HG03521 (cell line): ENCODE results near the gene TTC3.

Experiments used
- ATAC-seq: cut with Tn5 transposase; IDR thresholded peaks from one replicate; pipeline ENCODE4 v1.9.1; 2021; ENCODE audit warnings: mild to moderate bottlenecking, moderate library complexity; ENCODE audit not compliant: unreplicated experiment

Gene TTC3

GRCh38 chr21:37061926-37062592, 11.0 kb upstream of the TTC3 start:
- no peak for ATAC-seq

DNA sequence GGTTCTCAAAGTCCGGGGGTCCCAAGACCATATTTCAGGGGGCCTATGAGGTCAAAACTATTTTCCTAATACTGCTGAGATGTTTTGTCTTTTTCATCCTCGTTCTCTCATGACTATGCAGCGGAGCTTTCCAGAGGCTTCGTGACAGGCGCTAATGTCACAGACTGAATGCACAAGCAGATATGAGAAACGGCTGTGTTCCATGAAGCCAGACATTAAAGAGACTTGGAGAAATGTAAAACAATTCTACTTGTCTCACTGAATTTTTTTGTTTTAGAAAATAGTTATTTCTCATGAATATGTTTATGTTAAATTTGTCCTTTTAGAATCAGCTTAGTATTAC, 10.5 kb upstream of the TTC3 start:
- ATAC-seq = no peak

DNA sequence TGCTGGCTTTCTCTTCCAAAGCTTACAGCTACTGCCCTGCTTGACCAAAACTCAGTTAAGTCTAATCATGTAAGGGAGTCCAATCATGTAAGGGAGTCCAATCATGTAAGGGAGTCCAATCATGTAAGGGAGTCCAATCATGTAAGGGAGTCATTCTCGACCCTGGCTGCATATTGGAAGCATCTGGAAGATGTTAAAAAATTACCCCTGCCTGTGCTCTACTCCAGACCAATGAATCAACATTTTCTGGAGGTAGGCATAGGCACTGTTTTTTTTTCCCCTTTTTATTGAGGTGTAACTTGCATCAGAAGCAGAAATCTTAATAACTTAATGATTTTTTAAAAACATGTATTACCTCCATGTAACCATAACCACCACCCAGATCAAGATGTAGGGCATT, 9.6 kb upstream of the TTC3 start:
- ATAC-seq = no peak

GRCh38 chr21:37064841-37065240, 8.2 kb upstream of the TTC3 start:
- no peak for ATAC-seq

GRCh38 chr21:37065561-37066177, 7.4 kb upstream of the TTC3 start:
- no peak for ATAC-seq

GRCh38 chr21:37071561-37072273, 1.3 kb upstream of the TTC3 start:
- no peak for ATAC-seq

GRCh38 chr21:37072274-37072987, 623 bp upstream of the TTC3 start:
- ATAC-seq = peak; percentile 40

GRCh38 chr21:37073417-37074196, 553 bp downstream of the TTC3 start:
- peak; percentile 17 for ATAC-seq

- ATAC-seq = no peak
Measured at GRCh38 chr21:37074197-37074510, 1.1 kb downstream of the TTC3 start.

DNA sequence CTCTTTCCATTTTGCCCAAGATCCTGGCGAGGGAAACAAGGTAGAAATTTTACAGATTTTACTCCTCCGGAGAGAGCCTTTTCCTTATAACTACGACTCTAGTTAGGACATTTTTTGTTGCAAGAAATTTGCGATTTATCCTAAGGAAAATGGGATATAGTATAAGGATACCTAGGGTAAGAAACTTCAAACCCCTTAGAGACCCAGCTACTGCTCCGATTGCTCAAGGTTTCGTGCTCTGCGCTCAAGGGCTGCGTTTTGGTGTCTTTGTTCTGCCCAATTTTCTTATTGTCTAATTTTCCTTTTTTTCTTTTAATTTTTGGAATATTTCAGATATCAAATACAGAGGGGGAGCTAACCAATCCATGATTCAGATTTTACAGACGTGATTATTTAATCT, 1.5 kb downstream of the TTC3 start:
- ATAC-seq = no peak

GRCh38 chr21:37075214-37075770, 2.2 kb downstream of the TTC3 start:
- ATAC-seq = no peak

DNA sequence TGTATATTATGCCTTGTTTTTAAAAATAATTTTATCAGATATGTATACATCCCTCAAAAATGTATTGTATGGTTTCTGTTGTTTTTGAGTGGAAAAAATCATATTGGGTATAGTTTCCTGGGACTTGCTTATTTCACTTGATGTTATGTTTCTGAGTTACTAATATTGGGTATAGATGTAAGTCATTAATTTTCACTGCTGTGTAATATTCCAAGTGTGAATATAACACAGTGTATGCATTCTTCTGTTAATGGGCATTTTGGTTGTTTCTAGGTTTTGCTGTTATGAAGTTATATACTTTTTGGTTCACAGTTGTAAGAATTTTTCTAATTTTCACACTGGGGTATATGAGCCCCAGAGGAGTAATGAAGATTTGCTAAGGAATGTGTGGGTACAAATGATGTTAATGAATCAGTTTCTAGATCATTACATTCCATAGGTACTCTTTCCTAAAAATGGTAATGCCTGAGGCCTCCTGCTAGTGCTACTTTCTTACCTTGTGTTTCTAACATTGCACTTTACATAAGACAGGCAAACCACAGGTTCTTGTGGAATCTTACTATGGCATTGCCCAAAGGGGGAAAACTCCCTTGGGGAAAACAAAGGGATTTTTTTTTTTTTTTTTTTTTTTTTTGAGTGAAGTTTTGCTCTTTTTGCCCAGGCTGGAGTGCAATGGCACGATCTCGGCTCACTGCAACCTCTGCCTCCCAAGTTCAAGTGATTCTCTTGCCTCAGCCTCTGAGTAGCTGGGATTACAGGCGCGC, 3.2 kb downstream of the TTC3 start:
- ATAC-seq = no peak

GRCh38 chr21:37077403-37077802, 4.3 kb downstream of the TTC3 start:
- ATAC-seq = no peak

DNA sequence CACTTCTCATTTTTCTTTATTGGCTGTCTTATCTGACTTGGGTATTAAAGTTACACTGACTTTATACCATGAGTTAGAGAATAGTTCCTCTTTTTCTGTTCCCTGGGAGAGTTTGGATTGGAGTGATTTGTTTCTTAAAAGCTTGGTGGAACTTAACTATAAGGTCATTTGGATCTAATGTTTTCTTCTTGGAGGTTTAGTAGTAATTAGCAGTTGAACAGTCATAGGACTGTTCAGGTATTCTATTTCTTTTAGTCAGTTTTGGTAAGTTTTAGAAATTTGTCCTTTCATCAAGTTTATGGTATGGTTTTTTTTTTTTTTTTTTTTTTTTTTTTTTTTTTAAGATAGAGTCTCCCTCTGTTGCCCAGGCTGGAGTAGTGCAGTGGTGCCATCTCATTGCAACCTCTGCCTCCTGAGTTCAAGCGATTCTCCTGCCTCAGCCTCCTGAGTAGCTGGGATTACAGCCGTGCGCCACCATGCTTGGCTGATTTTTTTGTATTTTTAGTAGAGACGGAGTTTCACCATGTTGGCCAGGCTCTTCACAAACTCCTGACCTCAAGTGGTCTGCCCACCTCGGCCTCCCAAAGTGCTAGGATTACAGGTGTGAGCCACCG, 6.3 kb downstream of the TTC3 start:
- no peak for ATAC-seq

GRCh38 chr21:37082375-37082774, 9.3 kb downstream of the TTC3 start:
- no peak for ATAC-seq

DNA sequence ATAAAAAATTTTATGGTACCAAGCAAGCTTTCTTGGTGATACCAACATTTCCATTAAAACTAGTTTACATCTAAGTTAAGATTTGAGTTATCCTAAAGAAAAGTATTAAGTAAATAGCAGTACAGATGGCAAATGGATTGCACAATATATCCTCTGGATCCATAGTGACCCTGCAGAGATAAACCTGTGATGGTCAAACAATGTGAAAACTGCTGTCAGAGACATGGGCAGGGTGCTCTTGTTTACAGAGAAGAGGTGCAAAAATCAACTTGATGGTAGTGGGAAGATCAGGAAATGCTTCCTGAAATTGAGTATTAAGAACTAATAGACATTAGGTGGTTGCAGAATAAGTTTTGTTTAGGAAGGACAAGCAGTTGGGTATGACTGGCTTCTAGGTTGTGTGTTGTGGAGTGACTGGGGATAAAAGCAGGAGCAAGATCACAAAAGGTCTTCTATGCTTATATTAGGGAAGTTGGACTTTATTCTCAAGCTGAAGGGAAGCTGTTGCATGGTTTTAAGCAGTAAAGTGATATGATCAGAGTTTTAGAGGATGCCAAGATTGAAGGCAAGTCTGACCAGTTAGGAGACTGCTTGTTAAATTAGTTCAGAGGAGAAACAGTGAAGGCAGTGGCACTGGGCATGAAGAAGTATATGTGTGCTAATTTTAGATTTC, 9.9 kb downstream of the TTC3 start:
- ATAC-seq = no peak

GRCh38 chr21:37085726-37086125, 12.7 kb downstream of the TTC3 start:
- no peak for ATAC-seq

- ATAC-seq = no peak
Measured at GRCh38 chr21:37087188-37087587, 14.1 kb downstream of the TTC3 start.

GRCh38 chr21:37088186-37088735, 15.2 kb downstream of the TTC3 start:
- no peak for ATAC-seq
